ENCODE results near the gene AFF3.

The AFF3 gene

DNA sequence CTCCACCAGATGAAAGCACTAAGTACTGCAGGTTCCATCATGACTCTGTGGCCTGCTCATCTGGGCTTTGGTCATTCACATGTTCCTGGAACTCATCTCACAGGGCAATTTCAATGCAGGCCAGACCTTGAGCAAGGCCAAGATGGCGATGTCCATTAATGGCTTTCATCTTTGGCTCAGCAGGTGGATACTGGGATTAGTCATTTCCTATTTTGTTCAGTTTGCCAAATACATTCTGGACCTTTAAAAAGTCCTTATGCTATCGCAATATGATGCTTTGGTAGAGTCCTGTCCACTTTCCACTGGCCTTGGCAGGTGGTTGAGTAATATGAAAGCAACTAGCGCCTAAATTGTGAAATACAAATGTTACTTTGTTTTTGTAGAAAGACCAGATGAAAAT is 482.5 kb downstream of the AFF3 start:
- TF ChIP-seq, protein P1, sequence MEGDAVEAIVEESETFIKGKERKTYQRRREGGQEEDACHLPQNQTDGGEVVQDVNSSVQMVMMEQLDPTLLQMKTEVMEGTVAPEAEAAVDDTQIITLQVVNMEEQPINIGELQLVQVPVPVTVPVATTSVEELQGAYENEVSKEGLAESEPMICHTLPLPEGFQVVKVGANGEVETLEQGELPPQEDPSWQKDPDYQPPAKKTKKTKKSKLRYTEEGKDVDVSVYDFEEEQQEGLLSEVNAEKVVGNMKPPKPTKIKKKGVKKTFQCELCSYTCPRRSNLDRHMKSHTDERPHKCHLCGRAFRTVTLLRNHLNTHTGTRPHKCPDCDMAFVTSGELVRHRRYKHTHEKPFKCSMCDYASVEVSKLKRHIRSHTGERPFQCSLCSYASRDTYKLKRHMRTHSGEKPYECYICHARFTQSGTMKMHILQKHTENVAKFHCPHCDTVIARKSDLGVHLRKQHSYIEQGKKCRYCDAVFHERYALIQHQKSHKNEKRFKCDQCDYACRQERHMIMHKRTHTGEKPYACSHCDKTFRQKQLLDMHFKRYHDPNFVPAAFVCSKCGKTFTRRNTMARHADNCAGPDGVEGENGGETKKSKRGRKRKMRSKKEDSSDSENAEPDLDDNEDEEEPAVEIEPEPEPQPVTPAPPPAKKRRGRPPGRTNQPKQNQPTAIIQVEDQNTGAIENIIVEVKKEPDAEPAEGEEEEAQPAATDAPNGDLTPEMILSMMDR (IDR thresholded peaks at IDR 0.05; ENCODE audit: borderline replicate concordance, control extremely low read depth, extremely low read depth, insufficient read depth, missing control alignments): no peak
- in situ Hi-C loops (cut with MboI; ENCODE audit: low sequenced_read_pairs, unreplicated experiment): no loop called here
- no peak for DNase-seq (ENCODE audit: low spot score)

DNA sequence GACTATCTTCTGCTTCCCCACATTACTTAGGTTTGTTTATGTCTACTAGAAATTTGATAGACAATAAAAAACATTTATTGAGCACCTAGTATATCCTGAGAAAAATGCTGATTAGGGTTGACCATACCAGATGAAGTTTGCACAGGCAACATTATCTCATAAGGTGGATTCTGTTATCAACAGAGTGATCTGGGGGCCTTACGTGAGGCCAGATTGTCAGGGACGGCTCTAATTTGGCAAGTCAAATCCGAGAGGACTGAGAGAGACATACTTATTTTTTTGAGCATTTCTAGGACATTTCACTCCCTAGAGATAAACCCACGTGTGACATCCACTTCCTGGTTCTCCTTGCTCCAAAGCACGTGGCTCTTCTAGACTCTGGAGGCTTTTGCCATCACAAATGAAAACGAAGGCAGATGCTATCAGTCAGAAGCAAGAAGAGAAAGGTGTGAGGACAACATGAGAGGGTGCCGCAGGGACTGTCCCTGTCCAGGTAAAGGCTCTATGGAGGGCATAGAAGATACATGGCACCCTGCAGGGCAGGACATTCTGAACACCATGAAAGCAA is 484.6 kb downstream of the AFF3 start:
- no peak for DNase-seq (ENCODE audit: low spot score)
- in situ Hi-C loops (cut with MboI; ENCODE audit: low sequenced_read_pairs, unreplicated experiment): no loop called here
- TF ChIP-seq, protein P1 (IDR thresholded peaks at IDR 0.05; ENCODE audit: borderline replicate concordance, control extremely low read depth, extremely low read depth, insufficient read depth, missing control alignments): no peak

DNA sequence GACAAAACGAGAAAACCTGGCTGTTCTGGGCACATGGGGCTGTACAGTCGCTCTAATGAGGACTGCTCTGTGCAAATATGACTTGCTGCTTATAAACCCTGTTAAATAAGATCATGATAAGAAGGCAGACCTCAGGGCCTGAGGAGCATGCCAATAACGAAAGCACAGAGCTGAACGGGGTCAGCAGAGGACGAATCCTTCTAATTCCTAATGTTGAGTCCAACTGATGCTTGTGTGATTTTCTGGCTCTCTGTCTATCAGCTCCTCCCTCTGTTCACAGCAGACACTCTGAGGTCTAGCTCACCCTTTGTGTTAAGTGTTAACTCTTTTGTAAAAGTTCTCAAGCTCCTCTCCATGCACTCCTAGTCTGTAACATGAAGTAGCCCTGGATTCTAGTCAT is 485.4 kb downstream of the AFF3 start:
- in situ Hi-C loops (cut with MboI; ENCODE audit: low sequenced_read_pairs, unreplicated experiment): no loop called here
- TF ChIP-seq, protein P1 (IDR thresholded peaks at IDR 0.05; ENCODE audit: borderline replicate concordance, control extremely low read depth, extremely low read depth, insufficient read depth, missing control alignments): no peak
- no peak for DNase-seq (ENCODE audit: low spot score)

DNA sequence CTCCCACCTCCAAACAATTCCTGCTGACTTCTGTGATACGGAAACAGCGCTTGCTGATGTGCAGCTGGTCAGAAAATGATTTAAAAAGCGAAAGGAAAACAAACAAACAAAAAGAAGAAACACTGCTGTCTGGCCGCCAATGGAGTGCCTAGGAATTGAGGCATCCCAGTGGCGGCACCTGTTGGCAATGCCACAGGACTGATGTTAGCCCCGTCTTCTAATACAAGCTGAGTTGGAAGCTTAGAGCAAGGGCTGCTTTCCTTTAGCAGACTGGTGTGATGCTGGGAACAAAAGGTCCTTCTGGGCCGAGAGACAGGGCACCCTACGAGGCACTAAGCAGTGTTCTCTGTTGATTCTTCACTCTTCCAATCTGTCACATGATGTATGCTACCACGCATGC is 489.0 kb downstream of the AFF3 start:
- TF ChIP-seq, protein P1 (IDR thresholded peaks at IDR 0.05; ENCODE audit: borderline replicate concordance, control extremely low read depth, extremely low read depth, insufficient read depth, missing control alignments): no peak
- DNase-seq (ENCODE audit: low spot score): no peak
- in situ Hi-C loops (cut with MboI; ENCODE audit: low sequenced_read_pairs, unreplicated experiment): no loop called here

DNA sequence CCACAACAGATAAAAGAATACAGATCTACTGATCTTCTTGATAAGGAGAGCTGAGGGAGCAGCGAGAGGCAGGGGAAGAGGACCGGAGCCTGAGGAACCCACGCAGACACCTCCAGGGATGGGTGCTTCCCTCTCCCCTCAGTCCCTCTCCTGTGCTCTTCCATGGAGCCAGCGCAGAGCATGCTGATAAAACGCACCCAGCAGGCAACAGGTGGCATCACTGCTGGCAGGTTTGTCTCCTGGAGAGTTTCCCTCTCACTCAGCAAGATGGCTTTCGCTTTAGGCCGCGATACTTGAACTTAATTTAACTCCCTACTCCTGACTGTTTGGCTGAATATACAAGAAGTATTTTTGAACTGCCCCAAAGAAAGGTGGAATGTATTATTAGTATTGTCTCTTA is 489.5 kb downstream of the AFF3 start:
- TF ChIP-seq, protein P1 (IDR thresholded peaks at IDR 0.05; ENCODE audit: borderline replicate concordance, control extremely low read depth, extremely low read depth, insufficient read depth, missing control alignments): no peak
- in situ Hi-C loops (cut with MboI; ENCODE audit: low sequenced_read_pairs, unreplicated experiment): no loop called here

DNA sequence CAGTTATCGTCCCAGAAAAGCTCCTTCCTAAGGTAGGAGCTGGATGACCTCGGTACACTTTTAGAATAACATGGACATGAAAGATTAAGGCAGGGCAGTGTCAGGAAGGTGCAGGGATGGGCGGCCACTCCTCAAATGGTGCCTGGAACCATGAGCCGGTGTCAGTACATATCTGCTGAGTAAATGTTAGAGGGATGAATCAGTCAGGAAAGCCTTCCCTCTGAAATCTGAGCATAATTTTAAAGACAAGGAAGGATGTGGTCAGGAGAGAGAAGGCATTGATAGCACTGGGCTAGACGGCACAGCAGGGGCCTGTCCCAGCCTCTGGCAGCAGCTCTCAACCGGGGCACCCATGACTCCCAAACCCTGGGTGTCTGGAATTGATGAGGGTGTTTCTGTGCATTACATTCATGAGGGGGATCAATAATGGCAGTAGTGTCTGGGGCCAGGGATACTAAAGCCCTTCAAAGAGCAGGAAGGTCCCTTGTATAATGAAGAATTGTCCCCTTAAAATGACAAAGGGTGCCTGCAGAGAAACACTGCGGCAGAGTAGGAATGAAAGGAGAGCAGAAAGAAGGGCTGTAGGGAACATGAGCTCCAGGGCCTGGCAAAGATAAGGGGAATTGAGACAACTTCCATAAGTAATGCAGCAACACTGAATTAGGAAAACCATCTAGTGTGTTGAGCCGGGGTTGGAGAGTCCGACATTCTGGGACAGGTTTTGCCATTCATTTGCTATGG is 490.3 kb downstream of the AFF3 start:
- no peak for DNase-seq (ENCODE audit: low spot score)
- TF ChIP-seq, protein P1 (IDR thresholded peaks at IDR 0.05; ENCODE audit: borderline replicate concordance, control extremely low read depth, extremely low read depth, insufficient read depth, missing control alignments): no peak
- in situ Hi-C loops (cut with MboI; ENCODE audit: low sequenced_read_pairs, unreplicated experiment): no loop called here

More for the DNA sequence above, 489.5 kb downstream of the AFF3 start:
- DNase-seq (ENCODE audit: low spot score): no peak

Measured in GM13976 (cell line).